A549 (cell line): ENCODE measurements around the gene NTSR1.

Source experiments
- CHD2 ChIP-seq: fragments of 150-350 bp; IDR thresholded peaks from 2 replicates; pipeline ENCODE4 v1.6.1; 2014; ENCODE audit warnings: low read length; ENCODE audit not compliant: partially characterized antibody
- POLR2AphosphoS2 ChIP-seq: conservative IDR thresholded peaks from 2 replicates; pipeline ENCODE4 v1.6.1; 2012; ENCODE audit warnings: low read length, improper control_type of control experiment, inconsistent platforms

DNA sequence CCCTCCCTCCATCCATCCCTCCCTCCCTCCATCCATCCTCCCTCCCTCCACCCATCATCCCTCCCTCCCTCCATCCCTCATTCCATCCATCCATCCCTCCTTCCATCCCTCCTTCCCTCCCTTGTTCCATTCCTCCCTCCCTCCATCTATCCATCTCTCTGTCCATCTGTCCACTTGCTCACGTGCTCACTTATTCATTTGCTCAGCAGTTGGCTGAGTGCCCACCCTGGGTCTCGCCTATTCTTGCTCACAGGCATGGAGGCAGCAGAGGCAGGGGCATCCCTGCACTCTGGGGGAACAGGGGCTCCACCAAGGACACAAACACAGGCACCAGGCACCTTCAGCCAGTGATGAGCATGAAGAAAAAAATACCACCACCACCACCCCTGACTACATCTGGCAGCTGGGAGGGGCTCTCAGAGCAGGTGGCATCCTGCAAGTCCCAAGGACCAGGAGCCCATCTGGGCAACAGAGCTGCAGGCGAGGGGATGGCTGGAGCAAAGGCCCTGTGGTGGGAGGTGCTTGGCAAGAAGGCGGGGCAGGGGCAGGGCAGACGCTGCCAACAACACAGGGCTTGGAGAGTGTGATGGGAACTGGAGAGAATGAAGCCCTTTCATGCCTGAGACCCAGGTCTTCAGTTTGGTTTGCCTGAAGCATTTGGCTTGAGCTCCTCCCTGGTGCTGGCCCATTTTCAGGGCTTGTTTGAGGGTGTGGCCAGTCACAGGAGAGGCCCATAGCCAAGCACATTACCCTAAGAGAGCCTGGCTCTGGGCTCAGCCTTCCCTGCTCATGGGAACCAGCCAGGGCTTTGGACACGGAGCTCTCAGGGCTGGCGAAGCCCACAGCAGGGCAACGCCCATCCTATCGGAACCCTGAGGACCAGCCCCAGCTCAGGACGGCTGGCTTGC is 47.4 kb downstream of the NTSR1 start:
- TF ChIP-seq POLR2AphosphoS2 (no peak), CHD2 (no peak)
